ENCODE data around the gene PER1.

The PER1 gene

GRCh38 chr17:8153525-8153956, 1.3 kb upstream of the PER1 start:
- peak; percentile 85 for DNase-seq

GRCh38 chr17:8153031-8153451, 837 bp upstream of the PER1 start:
- no peak for DNase-seq

GRCh38 chr17:8151641-8152111, 528 bp downstream of the PER1 start:
- DNase-seq = peak; percentile 60

- DNase-seq = no peak
Observed at GRCh38 chr17:8151120-8151640, 1.0 kb downstream of the PER1 start.

GRCh38 chr17:8150194-8151119, 1.7 kb downstream of the PER1 start:
- no peak for DNase-seq

DNA sequence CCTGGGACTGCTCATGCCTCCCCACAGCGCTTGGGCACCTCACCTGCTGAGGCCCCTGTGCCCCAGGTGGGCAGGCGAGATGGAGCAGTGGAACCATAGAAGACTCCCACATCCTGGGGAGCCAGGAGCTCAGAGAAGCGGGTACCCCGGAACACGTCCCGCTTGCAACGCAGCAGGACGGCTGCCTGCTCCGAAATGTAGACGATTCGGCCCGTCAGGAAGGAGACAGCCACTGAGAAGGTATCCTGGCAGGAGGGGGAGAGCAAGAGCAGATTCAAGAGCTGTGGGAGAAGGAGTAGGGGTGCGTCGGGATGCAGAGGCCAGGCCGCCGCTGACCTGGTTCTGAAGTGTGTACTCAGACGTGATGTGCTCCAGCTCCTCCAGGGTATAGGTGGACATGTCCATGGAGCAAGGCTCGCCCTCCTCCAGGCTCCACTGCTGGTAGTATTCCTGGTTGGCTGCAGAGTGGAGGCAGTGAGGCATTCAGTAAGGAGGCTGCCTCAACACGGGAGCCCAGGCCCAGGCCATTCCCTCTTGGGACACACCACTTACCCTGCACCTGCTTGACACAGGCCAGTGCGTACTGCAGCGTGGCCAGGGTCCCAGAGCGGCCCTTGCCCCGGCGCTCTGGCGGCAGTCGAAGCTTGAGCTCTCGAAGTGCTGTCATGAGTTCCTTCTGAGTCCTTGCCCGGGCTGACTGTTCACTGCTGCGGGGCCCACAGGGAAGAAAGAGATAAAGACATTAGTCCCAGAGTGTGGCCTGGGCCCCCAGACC, 2.6 kb downstream of the PER1 start:
- no peak for DNase-seq

GRCh38 chr17:8148560-8148959, 3.6 kb downstream of the PER1 start:
- no peak for DNase-seq

DNA sequence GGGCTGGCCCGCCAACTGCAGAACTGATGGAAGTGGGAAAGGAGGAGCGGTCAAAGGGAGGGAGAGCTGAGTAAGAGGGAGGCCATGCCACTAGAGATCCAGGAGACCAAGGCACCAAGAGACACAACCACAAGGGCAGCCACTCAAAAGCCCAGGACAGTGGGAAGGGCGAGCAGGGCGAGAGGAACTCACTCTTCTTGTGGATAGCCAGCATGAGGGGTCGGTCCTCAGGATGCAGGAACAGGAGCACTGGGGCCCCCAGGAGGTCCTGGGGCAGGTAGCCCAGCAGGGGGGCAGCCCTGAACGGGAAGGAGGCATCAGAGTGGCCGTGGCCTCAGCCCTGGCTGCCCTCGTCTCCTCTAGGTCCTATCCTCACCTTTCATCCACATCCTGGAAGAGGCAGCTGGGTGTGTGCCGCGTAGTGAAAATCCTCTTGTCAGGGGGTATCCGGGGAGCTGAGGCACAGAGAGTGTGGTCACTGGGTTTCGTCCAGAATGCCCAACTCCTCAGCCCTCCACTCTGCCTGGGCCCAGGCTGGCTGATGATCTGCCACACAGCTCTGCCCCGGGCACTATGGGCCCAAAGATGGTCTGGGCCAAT, 4.3 kb downstream of the PER1 start:
- no peak for DNase-seq

DNA sequence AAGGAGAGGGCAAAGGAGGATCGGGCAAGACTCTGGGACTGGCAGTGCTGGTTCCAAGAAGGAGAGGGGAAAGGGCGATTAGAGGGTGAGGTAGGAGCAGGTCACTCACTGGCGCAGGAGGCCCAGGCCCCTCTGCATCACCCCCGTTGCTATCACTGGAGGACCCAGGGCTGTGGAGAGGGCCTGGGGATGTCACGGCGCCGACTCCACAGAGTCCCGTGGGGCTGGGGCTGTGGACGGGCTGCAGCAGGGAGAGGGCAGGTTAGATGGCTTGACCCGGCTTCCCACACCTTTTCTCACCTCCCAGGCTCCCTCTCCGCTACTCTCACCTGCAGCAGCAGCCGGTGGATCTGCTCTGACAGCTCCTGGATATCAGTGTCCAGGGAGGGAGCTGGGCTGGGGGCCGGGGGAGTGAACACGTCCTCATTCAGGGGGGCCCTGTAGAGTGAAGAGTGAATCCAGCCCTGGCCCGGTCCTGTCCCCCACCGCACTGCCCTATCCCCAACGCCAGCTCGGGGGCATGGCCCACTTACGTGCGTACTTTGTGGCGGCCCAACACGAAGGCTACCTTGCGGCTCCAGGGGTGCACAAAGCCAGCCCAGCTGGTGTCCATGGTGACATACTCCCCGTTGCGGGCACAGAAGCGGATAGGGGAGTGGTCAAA, 4.9 kb downstream of the PER1 start:
- no peak for DNase-seq

GRCh38 chr17:8146381-8147140, 5.6 kb downstream of the PER1 start:
- DNase-seq = no peak

GRCh38 chr17:8145811-8146210, 6.4 kb downstream of the PER1 start:
- DNase-seq = no peak

DNA sequence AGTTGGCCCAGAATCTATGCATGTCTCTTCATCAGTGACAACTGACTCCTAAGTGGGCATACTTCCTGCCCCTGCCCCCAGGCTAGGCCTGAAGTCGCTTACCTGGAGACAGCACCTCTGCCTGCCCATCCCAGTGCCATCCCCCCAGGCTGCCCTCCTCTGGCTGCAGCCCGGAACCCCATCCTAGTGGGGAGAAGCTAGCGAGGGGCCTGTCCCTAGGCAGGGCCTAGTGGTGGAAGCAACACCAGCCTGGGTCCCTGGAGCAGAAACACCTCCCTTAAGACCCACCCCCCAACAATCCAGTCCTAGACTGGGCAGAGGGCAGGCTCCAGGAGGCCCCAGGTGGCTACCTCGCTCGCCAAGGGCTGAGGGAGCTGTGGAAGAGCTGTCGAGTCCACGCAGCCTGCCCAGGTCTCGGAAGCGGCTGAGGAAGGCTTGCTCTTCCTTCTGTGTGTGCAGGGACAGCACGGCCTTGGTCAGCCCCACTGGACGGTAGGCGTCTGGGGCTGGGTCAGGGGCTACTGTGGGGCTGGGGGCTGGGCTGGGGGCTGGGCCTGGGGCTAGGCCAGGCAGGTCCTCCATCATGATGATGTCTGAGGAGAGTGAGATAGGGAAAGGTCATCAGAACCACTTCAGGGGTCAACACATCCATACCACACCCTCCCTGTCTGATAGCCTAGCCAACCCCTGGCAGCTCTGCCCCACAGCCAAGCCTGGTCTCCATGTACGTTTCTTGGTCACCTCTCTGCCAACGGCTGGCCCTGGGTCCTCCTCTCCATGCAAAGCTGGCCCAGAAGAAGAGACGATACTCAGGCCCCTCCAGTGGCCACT, 7.6 kb downstream of the PER1 start:
- DNase-seq = no peak

DNA sequence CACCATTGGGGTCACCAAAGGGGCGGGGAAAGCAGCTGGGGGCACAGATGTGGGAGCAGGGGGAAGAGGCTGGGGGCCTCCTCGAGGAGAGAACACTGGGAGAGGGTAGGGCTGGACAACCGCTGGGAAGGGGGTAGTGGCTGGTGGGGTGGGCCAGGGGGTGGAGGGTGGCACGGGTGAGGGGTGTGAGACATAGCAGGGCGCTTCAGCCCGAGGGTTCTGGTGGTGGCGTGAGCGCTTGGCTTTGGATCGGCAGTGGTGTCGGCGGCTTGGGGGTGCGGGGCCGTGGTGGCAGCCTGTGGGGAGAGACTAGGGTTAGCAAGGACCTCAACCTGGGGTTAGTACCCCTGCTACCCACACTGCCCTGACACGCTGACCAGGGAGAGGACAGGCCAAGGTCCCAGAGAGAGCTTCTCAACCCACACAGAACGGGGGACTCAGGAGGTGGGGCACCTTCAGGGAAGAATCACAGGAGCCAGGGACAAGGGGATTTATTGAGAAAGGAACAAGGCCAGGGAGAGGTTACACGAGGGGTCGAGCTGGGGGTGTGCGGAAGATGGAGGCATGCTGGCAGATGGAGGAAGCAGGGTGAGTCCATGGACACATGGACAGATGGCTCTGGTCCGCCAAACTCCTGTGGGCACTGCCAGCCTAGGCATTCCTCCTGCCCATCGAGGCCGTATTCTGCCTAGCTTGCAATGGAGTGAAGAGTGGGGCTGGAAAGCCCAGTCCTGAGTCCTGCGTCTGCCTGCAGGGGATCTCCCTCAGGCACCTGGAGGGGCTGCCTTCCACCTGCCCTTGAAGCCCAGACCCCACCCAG, 8.4 kb downstream of the PER1 start:
- DNase-seq = no peak

- no peak for DNase-seq
Observed at GRCh38 chr17:8142887-8143580, 9.2 kb downstream of the PER1 start.

GRCh38 chr17:8142158-8142886, 9.9 kb downstream of the PER1 start:
- DNase-seq = no peak

- no peak for DNase-seq
Observed at GRCh38 chr17:8141741-8142140, 10.5 kb downstream of the PER1 start.

- DNase-seq = no peak
Observed at GRCh38 chr17:8141045-8141444, 11.2 kb downstream of the PER1 start.

Measured in OCI-M1 (cell line).